ENCODE measurements around the gene FHAD1.
A peak's percentile ranks its signal among the peaks of the same experiment; 100 is the strongest.

The FHAD1 gene

DNA sequence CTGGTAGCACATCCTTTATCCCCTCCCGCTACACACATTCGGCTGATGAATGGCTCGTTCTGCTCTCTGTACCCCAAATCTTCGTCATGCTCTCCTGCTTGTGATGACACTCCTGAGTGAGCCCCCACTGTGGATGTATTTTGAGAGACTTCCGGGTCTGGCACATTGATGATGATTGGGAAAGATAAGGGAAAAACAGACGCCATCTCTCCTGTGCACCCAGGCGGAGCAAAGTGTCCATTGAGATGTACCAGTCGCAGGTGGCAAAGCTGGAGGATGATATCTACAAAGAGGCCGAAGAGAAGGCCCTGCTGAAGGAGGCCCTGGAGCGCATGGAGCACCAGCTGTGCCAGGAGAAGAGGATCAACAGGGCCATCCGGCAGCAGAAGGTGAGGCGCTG is 134.8 kb downstream of the FHAD1 start:
- DNase-seq (ENCODE audit: low read depth, low spot score), result no peak
- in situ Hi-C loops (cut with HindIII; ENCODE audit: low sequenced_read_pairs), result no loop called here
- no peak overlapping the region for H3K4me3 ChIP-seq (ENCODE audit: low read depth, low read length)
- TF ChIP-seq, protein P1, sequence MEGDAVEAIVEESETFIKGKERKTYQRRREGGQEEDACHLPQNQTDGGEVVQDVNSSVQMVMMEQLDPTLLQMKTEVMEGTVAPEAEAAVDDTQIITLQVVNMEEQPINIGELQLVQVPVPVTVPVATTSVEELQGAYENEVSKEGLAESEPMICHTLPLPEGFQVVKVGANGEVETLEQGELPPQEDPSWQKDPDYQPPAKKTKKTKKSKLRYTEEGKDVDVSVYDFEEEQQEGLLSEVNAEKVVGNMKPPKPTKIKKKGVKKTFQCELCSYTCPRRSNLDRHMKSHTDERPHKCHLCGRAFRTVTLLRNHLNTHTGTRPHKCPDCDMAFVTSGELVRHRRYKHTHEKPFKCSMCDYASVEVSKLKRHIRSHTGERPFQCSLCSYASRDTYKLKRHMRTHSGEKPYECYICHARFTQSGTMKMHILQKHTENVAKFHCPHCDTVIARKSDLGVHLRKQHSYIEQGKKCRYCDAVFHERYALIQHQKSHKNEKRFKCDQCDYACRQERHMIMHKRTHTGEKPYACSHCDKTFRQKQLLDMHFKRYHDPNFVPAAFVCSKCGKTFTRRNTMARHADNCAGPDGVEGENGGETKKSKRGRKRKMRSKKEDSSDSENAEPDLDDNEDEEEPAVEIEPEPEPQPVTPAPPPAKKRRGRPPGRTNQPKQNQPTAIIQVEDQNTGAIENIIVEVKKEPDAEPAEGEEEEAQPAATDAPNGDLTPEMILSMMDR (IDR thresholded peaks at IDR 0.05; ENCODE audit: low read depth, low read length), result no peak

GRCh38 chr1:15382601-15383518 is 135.8 kb downstream of the FHAD1 start:
- in situ Hi-C loops (cut with HindIII; ENCODE audit: low sequenced_read_pairs), result no loop called here
- TF ChIP-seq, protein P1 (IDR thresholded peaks at IDR 0.05; ENCODE audit: low read depth, low read length), result no peak
- no peak for DNase-seq (ENCODE audit: low read depth, low spot score)

GRCh38 chr1:15383810-15384209 is 136.8 kb downstream of the FHAD1 start:
- no peak overlapping the region for H3K4me3 ChIP-seq (ENCODE audit: low read depth, low read length)
- TF ChIP-seq, protein P1 (IDR thresholded peaks at IDR 0.05; ENCODE audit: low read depth, low read length), result no peak
- in situ Hi-C loops (cut with HindIII; ENCODE audit: low sequenced_read_pairs), result no loop called here
- DNase-seq (ENCODE audit: low read depth, low spot score), result no peak

More at GRCh38 chr1:15382601-15383518, 135.8 kb downstream of the FHAD1 start:
- H3K4me3 ChIP-seq (ENCODE audit: low read depth, low read length), result no peak overlapping the region

DNA sequence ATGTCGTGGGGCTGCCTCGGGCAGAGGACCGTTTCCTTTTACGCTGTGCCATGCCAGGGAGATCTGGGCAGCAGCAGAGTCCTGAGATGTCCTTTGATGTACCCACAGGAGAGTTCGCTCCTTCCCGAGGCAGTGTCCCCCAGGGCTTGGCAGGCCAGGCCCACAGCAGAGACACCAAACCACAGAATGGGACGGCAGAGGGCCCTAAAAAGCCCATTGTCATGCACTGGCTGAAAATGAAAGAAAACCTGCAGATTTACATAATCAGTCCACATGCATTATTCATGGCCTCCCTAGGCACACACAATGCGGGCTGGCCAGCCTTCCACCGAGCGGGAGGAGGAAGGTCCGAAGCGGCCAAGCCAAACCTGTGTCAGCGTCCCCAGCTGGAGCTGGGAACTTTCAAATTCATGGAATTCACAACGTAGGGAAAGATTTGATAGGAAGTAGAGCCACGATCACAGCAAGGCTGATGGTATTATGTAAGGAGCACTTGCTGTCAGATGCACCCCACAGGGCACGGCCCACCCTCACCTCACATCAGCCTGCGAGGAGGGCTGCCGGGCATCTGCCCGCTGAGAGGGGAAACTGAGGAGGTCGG is 137.4 kb downstream of the FHAD1 start:
- peak; percentile 42 for DNase-seq (ENCODE audit: low read depth, low spot score)
- no peak overlapping the region for H3K4me3 ChIP-seq (ENCODE audit: low read depth, low read length)
- TF ChIP-seq, protein P1 (IDR thresholded peaks at IDR 0.05; ENCODE audit: low read depth, low read length), result no peak
- in situ Hi-C loops (cut with HindIII; ENCODE audit: low sequenced_read_pairs), result no loop called here

GRCh38 chr1:15385420-15385819 is 138.4 kb downstream of the FHAD1 start:
- H3K4me3 ChIP-seq (ENCODE audit: low read depth, low read length), result no peak overlapping the region
- DNase-seq (ENCODE audit: low read depth, low spot score), result no peak
- in situ Hi-C loops (cut with HindIII; ENCODE audit: low sequenced_read_pairs), result no loop called here
- TF ChIP-seq, protein P1 (IDR thresholded peaks at IDR 0.05; ENCODE audit: low read depth, low read length), result no peak

- H3K4me3 ChIP-seq (ENCODE audit: low read depth, low read length), result no peak overlapping the region
- TF ChIP-seq, protein P1 (IDR thresholded peaks at IDR 0.05; ENCODE audit: low read depth, low read length), result no peak
- no peak for DNase-seq (ENCODE audit: low read depth, low spot score)
- in situ Hi-C loops (cut with HindIII; ENCODE audit: low sequenced_read_pairs), result no loop called here
Observed at GRCh38 chr1:15386164-15386749, 139.2 kb downstream of the FHAD1 start.
